DMS 273 (cell line): ENCODE measurements around the gene CDKN1C.

Experiments used
- DNase-seq: peaks from one replicate; lab custom pipeline; 2025; ENCODE audit not compliant: unreplicated experiment; lab: John Stamatoyannopoulos, UW

The CDKN1C gene

DNA sequence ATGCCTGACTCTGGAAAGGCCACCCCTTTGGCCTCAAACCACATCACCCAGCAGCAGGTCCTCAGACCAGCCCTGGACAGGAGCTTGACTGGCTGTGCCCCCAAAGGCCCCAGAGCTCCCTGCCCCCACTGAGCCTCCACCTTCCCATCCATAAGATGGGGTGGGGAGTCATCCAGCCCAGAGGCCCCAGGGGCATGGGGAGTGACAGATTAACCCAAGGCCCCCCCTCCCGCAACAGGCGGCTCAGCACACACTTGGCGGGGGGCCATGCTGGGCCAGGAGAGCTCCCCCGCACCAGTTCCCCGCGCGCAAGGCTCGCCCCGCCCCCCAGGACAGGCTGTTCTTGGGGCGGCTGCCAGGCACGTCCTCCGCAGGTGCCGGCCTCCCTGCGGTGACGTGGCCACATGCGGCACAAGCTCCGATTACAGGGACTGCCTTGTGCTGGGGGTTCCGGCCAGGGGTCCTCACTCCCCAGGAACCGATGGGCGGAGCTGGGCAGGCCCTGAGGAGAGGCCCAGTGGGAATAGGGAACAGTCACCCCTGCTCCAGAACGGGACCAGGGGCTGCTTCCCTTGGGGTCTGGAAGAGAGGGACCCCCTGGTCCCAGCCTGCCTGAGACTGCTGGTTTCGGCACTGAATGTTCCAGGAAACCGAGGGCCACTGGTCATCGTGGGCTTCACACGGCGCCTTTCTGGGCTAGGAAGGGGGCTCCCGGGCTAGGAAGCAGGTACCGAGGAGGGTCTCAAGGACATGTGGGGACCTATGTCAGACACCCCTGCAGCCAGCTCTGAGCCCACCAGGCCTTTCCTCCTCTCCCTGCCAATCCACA is 5.1 kb upstream of the CDKN1C start:
- peak; percentile 73 for DNase-seq

DNA sequence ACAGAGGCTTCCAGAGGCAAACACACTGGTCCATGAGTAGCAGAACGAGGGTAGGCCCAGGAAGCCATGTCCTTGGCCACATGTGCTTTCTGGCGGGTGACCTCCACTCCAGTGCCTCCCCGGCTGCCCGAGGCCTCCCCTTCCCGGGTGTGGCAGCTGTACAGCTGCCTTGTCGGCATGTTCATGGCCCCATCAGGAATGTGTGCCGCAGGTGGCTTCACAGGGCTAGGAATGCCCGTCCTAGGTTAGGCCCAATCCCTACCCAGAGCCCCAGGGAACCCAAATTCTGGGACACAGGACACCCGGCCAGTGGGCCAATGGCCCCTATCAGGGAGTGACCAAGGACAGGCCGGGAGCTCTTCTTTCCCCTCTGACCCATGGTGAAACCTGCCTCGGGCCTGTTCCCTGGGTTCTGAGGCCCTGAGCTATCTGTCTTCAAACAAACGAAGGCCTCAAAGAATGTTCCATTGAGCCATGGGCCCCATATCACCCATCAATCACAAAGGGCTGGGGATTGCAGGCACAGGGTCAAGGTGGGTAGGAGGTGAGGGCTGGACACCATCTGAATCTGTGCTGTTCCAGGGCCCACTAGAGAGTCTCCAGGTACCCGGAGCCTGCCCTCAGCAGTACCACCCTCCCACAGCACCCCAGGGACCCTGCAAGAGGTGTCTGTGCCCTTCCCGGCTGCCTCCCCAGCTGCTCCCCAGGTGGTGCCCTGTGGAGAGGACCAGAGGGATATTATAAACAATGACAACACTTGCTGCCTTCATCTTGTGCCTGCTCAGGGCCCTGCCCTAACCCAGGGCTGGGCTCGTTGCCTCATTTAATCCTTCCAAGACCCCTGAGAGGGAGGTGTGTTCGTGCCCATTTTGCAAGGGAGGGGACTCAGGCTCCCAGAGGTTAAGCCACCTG is 4.0 kb upstream of the CDKN1C start:
- no peak for DNase-seq

DNA sequence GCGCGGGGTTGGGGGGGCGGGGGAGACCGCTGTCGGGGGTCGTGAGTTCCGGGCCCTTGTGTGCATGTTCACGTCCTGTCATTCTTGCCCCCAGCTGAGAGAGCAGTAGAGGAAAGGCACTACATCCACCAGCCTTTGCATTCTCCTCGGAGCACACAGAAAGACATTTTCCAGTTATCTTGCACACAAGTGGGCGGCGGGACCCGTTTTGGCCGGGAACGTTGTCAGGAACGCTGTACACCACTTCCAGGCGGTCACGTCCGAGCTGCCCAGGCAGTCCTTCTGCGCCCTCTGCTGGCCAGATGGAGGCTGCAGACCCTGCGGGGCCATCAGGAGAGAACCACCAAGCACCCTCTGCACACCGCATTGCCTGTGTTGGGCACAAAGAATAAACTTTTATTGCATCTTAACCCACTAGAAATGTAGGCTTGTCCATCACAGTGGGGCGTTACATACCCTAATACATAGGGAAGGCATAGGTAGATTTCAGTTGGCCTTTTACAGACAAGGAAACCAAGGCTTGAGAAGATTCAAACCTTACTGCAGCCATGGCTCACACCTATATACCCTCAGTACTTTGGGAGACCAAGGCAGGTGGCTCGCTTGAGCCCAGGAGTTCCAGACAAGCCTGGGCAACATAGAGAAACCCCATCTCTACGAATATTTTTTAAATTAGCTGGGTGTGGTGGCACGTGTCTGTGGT is 2.8 kb upstream of the CDKN1C start:
- peak; percentile 91 for DNase-seq

DNA sequence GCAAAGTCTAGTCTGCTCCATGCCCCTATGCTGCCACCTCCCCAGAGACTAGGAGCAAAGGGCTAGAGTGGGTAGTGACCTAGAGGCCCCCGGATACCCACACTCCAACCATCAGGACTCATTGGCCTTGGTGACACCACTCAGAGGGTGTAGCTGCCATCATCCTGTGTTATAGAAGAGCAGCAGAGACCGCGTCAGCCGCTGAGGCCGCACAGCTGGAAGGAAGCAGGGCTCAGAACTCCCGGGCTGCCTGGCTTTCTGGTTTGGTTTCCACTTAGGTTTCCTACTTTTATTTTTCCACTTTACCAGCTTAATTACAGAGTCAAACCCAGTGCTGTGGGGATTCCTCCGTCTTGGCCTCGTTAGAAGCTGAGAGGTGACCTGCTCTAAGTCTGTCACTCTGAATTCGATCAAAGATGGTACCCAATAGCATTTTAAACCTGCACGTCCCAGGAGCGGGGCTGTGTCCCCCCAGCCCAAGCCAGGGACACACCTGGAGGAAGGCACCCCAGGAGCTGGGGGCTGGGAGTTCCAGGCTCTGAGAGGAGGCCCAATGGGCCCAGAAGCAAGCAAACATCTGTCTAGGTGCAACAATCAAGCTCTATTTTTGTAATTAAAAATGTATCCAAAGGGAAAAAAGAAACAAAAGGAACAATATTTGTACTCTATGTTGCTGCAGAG is 2.1 kb upstream of the CDKN1C start:
- no peak for DNase-seq

DNA sequence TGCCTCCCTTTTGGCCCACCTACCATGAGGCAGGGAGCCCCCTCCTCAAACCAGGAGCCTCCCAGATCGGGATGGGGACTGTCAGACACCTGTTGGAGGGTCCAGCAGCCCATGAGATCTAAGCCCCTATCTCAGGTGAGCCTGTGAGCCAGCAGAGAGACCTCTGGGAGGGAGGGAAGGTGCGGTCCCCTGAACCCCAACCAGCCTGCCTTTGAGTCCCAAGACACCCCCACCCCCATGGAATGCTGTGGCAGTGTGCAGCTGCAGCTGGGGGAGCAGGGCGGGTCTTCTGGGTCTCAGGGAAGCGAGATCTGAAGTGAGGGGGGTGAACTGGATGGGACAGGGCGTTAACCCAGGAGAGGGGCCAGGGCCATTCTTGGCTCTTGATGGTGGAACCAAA is 1.4 kb upstream of the CDKN1C start:
- no peak for DNase-seq

DNA sequence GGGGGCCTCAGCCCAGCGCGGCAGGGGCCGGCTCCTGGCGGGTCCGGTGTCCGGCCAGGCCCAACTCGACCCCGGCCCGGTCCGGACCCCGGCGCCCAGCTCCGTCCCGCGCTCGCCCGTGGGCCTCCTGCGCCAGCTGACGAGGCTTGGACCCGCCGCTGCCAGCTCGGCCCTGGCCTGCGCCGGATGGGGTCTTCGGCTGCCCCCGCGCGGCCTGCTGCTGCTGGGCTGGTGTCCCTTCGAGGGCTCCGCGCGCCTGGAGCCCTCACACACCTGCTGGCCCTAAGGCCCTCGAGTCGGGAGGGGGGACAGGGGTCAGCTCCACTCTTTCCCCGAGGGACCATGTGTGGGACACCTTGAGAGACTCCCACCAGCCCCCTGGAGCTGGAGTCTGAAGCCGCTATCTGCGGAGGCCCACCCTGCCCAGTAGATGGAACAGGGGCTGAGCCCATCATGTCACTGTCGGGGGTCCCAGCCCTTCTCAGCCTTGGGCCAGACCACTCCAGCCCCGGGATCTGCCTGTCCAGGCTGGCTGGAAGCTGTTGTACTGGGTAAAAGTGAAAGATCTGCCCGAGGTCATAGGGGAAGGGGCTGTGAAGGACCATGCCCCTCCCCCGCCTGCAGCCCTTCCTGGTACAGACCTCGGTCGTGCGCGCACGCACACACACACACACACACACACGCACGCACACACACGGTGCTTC is 768 bp upstream of the CDKN1C start:
- DNase-seq = peak; percentile 61

DNA sequence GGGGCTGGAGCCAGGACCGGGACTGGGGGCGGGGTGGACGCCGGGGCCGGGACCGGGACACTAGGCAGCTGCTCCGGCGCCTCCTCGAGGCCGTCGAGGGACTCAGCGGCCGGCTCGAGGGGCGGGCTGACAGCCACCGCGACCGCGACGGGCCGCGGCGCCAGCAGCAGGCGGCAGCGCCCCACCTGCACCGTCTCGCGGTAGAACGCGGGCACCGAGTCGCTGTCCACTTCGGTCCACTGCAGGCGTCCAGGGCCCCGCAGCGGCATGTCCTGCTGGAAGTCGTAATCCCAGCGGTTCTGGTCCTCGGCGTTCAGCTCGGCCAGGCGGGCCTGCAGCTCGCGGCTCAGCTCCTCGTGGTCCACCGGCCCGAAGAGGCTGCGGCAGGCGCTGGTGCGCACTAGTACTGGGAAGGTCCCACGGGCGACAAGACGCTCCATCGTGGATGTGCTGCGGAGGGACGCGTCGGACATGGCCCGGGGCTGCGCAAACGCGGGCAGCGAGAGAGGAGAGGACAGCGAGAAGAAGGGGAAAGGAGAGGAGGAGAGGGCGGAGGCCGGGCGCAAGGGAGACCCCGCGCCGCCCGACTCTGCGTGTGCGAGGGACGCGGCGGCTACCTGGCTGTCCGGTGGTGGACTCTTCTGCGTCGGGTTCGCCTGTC is 428 bp downstream of the CDKN1C start:
- peak; percentile 61 for DNase-seq

DNA sequence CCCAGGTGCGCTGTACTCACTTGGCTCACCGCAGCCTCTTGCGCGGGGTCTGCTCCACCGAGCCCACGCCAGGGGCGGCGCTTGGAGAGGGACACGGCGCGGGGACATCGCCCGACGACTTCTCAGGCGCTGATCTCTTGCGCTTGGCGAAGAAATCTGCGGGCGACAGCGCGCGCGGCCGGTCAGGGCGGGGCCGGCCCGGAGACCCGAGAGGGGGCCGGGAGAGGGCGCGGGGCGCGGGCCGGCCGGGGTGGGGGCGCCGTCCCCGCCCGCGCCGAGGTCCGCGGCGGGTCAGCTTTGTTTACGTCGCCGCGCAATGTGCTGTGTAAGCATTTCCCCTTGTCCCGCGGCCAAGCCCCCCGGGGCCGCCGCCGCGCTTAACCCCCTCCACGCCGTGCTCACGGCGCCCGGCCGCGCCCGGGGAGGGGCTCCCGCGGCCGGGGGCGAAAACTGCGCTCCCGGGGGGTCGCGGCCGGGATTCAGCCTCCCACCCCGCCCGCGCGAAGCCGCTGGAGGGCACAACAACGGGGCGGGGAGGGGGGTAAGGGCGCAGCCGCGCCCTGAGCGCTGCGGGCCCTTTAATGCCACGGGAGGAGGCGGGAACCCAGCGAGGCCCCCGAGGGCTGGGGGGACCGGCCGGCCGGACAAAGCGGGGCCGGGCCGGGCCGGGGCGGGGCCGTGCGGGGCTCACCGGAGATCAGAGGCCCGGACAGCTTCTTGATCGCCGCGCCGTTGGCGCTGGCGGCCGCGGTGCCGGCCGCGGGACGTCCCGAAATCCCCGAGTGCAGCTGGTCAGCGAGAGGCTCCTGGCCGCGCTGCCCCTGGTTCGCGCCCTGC is 1.4 kb downstream of the CDKN1C start:
- peak; percentile 40 for DNase-seq

DNA sequence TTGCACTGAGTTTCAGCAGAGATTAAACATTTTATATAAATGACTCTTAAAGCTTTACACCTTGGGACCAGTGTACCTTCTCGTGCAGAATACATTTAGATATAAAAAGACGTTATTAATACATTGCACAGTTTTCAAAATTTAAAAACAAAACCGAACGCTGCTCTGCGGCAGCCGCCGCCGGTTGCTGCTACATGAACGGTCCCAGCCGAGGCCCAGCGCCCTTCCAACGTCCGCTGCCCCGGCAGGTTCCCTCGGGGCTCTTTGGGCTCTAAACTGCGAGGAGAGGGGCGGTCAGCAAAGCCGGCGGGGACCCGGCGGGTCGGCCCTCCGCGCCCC is 2.0 kb downstream of the CDKN1C start:
- DNase-seq = no peak

DNA sequence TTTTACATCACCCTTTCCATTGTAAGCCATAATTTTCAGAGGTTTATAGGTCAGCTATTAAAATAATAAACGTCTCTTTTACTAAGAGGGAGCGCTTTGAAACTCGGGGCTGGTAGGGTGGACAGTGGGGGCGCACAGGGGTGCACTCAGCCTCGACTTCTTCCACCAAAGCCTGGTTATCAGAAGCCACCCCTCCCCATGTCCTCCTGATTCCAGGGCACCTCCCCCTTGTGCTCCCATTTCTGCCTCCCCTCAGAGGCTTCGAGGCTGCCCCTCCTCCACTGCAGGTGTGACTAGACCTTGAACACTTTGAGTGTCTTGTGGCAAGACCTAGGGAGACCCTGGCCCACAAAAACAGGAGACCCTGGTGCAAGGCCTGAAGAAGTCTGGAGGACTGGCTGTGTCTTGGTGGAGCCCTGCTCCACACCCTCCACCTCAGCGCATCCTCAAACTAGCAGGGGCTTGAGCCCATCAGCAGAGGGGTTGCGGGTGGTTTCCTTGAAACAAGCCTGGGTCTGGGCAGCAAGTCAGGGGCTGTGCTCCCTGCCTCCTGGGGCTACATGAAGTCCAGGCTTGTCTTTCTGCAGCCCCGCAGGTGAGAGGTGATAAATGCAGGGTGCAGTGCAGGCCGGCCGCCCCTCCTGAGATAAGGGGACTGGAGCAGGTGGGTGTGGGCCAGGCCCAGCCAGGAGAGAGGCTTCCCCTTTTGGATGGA is 3.0 kb downstream of the CDKN1C start:
- no peak for DNase-seq

DNA sequence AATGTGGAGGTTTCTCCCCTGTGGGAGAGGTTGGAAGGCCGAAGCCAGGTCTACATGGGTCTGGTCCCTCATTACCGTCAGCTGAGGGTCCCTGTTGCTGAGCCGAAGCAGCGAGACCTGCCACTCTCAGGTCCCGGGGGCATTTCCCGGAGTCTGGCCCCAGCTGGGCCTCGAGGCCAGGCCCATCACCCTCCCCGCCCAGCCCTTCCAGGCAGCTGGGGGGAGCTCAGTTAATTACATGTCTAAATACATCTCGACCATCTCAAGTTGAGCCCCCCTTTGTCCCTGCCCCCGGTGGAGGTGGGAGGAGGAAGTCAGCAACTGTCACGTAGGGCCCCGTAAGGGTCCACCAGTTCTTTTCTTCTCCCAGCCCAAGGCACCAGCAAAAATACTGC is 3.6 kb downstream of the CDKN1C start:
- no peak for DNase-seq

DNA sequence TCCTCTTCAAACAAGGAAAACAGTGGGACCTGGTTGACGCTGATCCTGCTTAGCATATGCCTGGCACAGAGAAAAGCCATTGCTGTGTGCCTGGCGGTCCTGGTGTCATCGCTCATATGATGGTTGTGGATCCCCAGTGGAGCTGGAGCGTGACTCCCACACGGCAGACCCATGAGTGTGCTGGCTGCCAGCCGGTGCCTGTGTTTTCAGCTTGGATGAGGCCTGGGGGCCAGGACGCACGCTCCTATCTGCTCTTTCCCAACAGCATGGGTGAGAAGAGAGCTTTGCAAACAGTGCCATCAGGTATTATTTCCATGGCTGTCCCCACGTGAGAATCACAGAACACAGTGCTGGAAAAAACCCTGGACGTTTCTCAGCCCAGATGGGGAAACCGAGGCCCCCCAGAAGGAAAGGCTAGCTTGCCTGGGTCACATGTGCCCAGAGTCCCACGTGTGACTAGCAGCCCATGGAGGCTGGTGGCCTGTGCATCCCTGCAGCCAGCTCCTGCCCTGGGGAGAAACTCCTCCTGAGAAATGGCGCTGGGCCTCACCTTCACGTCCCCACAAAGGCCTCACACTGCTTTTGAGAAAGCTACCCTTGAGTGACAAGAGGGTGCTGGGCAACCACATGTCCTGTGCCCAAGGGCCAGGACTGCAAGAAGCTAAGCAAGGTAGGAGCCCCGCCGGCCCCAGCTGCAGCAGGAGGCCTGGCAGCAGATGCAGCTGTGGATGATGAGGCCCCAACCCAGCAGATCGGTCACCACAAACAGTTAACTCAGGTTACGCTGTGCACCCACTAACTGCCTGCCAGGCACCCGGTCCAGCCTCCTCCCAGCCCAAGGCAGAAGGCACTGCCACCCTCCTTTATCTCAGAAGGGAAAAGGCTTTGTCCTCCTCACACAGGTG is 4.2 kb downstream of the CDKN1C start:
- DNase-seq = no peak

DNA sequence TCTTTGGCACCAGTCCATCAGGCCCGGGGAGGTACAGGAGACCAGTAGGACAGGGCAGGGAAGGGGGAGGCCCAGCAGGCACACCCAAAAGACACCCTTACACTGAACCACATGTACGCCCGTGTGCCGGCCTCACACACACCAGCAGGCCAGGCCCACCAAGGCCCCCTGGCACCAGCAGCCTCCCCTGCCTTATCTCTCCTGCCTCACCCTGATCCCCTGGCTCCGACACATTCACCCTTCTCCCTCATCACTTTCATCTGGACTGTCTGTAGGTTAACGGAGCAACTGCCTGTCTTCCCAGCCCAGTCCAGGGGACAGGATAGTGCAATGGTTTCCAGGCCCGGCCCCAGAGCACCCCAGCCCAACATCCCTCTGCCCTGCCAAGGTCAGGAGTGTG is 4.9 kb downstream of the CDKN1C start:
- DNase-seq = no peak

DNA sequence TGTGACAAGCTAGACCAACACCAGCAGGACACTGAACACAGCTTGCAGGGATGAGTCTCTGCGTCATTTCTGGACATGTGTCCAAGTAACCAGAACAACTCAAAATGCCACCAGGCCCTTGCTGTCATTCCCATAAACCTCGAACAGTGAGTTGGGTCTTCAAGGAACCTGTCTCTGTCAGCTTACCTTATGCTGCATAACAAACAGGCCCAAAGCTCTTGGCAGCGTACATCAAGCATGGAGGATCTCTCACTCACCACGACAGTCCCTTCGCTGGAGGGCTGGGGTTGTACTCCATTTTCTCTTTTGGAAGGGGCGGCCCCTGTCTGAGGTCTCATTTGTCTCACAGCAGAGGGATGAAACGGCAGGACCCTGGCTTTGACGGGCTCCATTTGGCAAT is 6.8 kb downstream of the CDKN1C start:
- no peak for DNase-seq

DNA sequence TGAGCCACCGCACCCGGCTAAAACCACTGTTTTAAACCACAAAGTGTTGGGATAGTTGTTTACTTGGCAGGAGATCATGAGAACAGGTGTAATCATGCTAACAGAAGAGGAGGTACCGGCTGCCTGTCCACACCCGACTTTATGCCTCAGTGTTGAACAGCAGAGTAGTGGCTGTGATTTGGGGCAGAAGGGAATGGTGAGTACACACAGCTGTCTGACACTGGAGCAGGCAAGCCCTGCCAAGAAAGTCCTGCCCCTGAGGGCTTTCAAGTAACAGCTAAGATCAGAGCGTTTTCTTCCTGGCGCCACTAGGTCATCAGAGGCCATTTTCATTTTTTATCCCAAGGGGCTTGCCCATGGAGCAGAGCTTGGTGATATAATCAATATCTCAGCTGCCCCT is 8.1 kb downstream of the CDKN1C start:
- no peak for DNase-seq

DNA sequence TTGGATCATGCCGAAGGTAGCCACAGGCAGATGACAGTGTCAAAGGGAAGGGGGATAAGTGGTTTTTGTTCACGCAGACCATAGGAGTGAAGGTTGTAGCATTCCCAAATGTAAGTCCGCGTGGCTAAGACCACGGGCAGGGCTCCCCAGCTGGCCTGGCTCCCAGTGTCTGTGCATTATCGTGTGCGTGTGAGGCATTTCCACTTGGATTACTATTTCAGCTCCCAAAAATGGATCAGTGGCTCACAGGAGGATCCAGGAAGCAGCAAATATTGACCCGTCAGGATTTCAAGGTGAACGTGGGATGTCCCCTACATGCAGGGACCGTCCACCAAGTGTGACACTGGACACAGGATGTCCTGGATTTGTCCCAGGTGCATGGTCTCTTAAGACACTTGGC is 10.6 kb downstream of the CDKN1C start:
- DNase-seq = no peak

DNA sequence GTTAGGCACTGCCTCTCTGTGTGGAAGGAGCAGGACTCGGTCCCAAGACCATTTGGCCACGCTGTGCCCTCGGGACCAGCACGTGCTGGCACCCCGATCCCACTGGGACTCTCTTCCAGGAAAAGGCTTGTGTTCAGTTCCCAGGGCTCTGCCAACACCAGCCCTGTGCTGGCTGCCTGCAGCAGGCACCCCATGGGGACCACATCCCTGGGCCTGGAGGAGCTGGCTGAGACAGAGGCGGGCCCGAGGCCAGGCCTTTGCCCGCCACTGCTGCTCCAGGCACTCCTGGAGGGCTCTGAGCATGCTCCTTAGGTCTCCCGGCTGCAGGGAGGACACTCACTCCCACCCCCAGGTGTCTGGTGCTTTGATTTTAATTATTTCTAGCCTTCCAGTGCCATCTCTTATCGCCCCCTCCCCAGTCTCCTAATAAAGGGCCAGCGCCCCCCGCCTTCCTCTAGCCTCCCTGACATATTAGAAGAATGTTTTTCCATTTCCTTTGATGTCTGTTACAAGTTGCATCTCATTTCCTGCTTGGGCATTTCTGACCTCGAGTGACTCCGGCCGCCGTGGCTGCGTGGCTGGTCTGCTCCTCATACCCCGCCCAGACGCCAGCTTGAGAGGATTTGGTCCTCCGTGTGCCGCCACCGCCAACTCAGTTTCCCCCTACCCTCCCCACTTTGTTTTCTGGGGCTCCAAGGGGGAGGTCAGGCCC is 14.4 kb downstream of the CDKN1C start:
- no peak for DNase-seq
